HepG2 (cell line): ENCODE results near the gene SEZ6.

ENCODE experiments used
- KDM1A ChIP-seq: IDR thresholded peaks from 2 replicates; pipeline ENCODE4 v1.6.1; 2016; ENCODE audit warnings: missing compliant biosample characterization
- TF ChIP-seq, protein P1 (sequence below): sonication (generic); formaldehyde crosslinking; IDR thresholded peaks from 2 replicates; pipeline ENCODE4 v1.5.0; 2020; ENCODE audit warnings: mild to moderate bottlenecking, missing genetic modification reagents, moderate library complexity
- TF ChIP-seq, protein P2 (sequence below): IDR thresholded peaks from 2 replicates; pipeline ENCODE4 v1.6.1; 2012; ENCODE audit warnings: low read length, improper control_type of control experiment
- TF ChIP-seq, protein P3 (sequence below): sonication (generic); formaldehyde crosslinking; IDR thresholded peaks from 2 replicates; pipeline ENCODE4 v1.8.0; 2022; ENCODE audit warnings: missing genetic modification reagents, mild to moderate bottlenecking, inconsistent platforms, borderline replicate concordance

DNA sequence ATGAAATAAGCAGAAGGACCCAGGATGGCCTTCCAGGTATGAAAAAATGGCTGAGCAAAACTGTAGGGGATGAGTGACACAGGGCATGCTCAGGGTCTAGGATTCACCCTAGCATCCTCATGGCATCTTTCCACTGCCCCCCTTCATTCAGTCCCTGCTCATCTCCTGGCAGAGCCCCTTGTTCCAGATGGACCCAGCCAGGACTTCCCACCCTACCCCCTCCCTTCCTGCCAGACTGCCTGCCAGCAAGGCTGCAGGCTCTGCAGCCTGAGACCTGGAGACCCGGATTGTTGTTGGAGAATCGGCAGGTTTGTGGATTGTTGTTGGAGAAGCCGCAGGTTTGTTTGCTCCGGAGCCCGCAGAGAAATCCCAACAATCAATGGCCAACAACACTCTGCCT lies 6.6 kb downstream of the SEZ6 start:
- TF ChIP-seq, protein P1, sequence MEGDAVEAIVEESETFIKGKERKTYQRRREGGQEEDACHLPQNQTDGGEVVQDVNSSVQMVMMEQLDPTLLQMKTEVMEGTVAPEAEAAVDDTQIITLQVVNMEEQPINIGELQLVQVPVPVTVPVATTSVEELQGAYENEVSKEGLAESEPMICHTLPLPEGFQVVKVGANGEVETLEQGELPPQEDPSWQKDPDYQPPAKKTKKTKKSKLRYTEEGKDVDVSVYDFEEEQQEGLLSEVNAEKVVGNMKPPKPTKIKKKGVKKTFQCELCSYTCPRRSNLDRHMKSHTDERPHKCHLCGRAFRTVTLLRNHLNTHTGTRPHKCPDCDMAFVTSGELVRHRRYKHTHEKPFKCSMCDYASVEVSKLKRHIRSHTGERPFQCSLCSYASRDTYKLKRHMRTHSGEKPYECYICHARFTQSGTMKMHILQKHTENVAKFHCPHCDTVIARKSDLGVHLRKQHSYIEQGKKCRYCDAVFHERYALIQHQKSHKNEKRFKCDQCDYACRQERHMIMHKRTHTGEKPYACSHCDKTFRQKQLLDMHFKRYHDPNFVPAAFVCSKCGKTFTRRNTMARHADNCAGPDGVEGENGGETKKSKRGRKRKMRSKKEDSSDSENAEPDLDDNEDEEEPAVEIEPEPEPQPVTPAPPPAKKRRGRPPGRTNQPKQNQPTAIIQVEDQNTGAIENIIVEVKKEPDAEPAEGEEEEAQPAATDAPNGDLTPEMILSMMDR: no peak
- TF ChIP-seq KDM1A: no peak
- TF ChIP-seq, protein P2, sequence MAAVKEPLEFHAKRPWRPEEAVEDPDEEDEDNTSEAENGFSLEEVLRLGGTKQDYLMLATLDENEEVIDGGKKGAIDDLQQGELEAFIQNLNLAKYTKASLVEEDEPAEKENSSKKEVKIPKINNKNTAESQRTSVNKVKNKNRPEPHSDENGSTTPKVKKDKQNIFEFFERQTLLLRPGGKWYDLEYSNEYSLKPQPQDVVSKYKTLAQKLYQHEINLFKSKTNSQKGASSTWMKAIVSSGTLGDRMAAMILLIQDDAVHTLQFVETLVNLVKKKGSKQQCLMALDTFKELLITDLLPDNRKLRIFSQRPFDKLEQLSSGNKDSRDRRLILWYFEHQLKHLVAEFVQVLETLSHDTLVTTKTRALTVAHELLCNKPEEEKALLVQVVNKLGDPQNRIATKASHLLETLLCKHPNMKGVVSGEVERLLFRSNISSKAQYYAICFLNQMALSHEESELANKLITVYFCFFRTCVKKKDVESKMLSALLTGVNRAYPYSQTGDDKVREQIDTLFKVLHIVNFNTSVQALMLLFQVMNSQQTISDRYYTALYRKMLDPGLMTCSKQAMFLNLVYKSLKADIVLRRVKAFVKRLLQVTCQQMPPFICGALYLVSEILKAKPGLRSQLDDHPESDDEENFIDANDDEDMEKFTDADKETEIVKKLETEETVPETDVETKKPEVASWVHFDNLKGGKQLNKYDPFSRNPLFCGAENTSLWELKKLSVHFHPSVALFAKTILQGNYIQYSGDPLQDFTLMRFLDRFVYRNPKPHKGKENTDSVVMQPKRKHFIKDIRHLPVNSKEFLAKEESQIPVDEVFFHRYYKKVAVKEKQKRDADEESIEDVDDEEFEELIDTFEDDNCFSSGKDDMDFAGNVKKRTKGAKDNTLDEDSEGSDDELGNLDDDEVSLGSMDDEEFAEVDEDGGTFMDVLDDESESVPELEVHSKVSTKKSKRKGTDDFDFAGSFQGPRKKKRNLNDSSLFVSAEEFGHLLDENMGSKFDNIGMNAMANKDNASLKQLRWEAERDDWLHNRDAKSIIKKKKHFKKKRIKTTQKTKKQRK: no peak
- TF ChIP-seq, protein P3, sequence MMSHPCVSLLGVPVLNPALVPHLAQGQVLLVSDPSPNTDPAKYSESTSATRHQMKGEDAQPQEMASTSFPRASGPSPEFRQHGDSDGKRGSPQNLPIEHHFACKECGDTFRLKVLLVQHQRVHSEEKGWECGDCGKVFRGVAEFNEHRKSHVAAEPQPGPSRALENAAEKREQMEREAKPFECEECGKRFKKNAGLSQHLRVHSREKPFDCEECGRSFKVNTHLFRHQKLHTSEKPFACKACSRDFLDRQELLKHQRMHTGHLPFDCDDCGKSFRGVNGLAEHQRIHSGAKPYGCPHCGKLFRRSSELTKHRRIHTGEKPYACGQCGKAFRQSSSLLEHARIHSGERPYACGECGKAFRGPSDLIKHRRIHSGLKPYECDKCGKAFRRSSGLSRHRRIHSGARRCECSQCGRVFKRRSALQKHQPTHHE (CRISPR knock-in tag): no peak
